Middle frontal gyrus (tissue), 1 donor: ENCODE data around the gene BAIAP2.
A peak's percentile ranks its signal among the peaks of the same experiment; 100 is the strongest.

Experiments
- DNase-seq: peaks from one replicate; pipeline ENCODE4 v3.0.0-alpha.2; 2015; ENCODE audit warnings: low spot score; ENCODE audit errors: extremely low spot score

BAIAP2 gene

GRCh38 chr17:81123052-81124048 is 88.4 kb downstream of the BAIAP2 start:
- no peak for DNase-seq

GRCh38 chr17:81124377-81124776 is 89.4 kb downstream of the BAIAP2 start:
- no peak for DNase-seq

- DNase-seq, result no peak
Measured at GRCh38 chr17:81125573-81126081, 90.7 kb downstream of the BAIAP2 start.

- DNase-seq, result no peak
Measured at GRCh38 chr17:81126281-81127132, 91.6 kb downstream of the BAIAP2 start.

GRCh38 chr17:81127133-81127455 is 92.1 kb downstream of the BAIAP2 start:
- no peak for DNase-seq

- no peak for DNase-seq
Measured at GRCh38 chr17:81127526-81128177, 92.7 kb downstream of the BAIAP2 start.

GRCh38 chr17:81128338-81128737 is 93.4 kb downstream of the BAIAP2 start:
- no peak for DNase-seq

GRCh38 chr17:81128774-81129173 is 93.8 kb downstream of the BAIAP2 start:
- peak; percentile 75 for DNase-seq

- no peak for DNase-seq
Measured at GRCh38 chr17:81129289-81129688, 94.3 kb downstream of the BAIAP2 start.

- no peak for DNase-seq
Measured at GRCh38 chr17:81129711-81130367, 94.9 kb downstream of the BAIAP2 start.

GRCh38 chr17:81130385-81131361 is 95.7 kb downstream of the BAIAP2 start:
- DNase-seq, result no peak

- DNase-seq, result no peak
Measured at GRCh38 chr17:81131486-81132196, 96.7 kb downstream of the BAIAP2 start.

- no peak for DNase-seq
Measured at GRCh38 chr17:81132197-81132540, 97.2 kb downstream of the BAIAP2 start.

- DNase-seq, result no peak
Measured at GRCh38 chr17:81132770-81133723, 98.1 kb downstream of the BAIAP2 start.

GRCh38 chr17:81134064-81134781 is 99.3 kb downstream of the BAIAP2 start:
- no peak for DNase-seq

- DNase-seq, result no peak
Measured at GRCh38 chr17:81135505-81136278, 100.7 kb downstream of the BAIAP2 start.

- no peak for DNase-seq
Measured at GRCh38 chr17:81136366-81136765, 101.4 kb downstream of the BAIAP2 start.
